ENCODE data around the gene HES1.

The HES1 gene

GRCh38 chr3:194137506-194138474 is 1.8 kb downstream of the HES1 start:
- peak overlapping the region; percentile 78 for H3K27ac ChIP-seq (ENCODE audit: low read depth, low read length)

GRCh38 chr3:194138732-194139070 is 2.8 kb downstream of the HES1 start:
- Histone ChIP-seq H3K4me3 (ENCODE audit: insufficient read depth, low read length, poor library complexity, severe bottlenecking) (no peak overlapping the region), H3K36me3 (ENCODE audit: low read length) (peaks cover 8% of the 10 kb centered on the region; the same call in 1 of the 2 replicates), H3K9me2 (replicated peaks; ENCODE audit: insufficient read depth, low read length) (no peaks in the 10 kb centered on the region), H3K79me2 (ENCODE audit: insufficient read depth, low read length) (0 out of 2 replicates have a peak, but pooled peaks cover 5% of the 10 kb centered on the region), H4K20me1 (ENCODE audit: low read depth, low read length) (no peaks in the 10 kb centered on the region), H3K27me3 (ENCODE audit: low read length) (no peaks in the 10 kb centered on the region), H3K9me3 (ENCODE audit: insufficient read depth, low read length) (no peaks in the 10 kb centered on the region), H3K27ac (ENCODE audit: low read depth, low read length) (peak overlapping the region; percentile 78), H3F3A (ENCODE audit: insufficient read depth) (peaks cover 50% of the 10 kb centered on the region), H3K9ac (ENCODE audit: low read length) (no peak overlapping the region), H3K4me2 (ENCODE audit: low read depth, low read length, poor library complexity, severe bottlenecking) (peak overlapping the region; percentile 90), H2AFZ (ENCODE audit: low read depth, low read length, severe bottlenecking) (no peak overlapping the region)
- TF ChIP-seq EZH2phosphoT487 (conservative IDR thresholded peaks at IDR 0.05; ENCODE audit: low read length): no peak
- TF ChIP-seq CTCF (IDR thresholded peaks at IDR 0.05; ENCODE audit: insufficient read depth, low read length, poor library complexity, severe bottlenecking): no peak

More at GRCh38 chr3:194137506-194138474, 1.8 kb downstream of the HES1 start:
- peaks cover 59% of the 10 kb centered on the region for H3F3A ChIP-seq (ENCODE audit: insufficient read depth)
- H3K9me2 ChIP-seq (replicated peaks; ENCODE audit: insufficient read depth, low read length): no peaks in the 10 kb centered on the region
- H3K79me2 ChIP-seq (ENCODE audit: insufficient read depth, low read length): 0 out of 2 replicates have a peak, but pooled peaks cover 5% of the 10 kb centered on the region
- no peaks in the 10 kb centered on the region for H3K27me3 ChIP-seq (ENCODE audit: low read length)
- H3K9ac ChIP-seq (ENCODE audit: low read length): peak overlapping the region; percentile 77
- H3K9me3 ChIP-seq (ENCODE audit: insufficient read depth, low read length): no peaks in the 10 kb centered on the region
- peak overlapping the region; percentile 54 for H2AFZ ChIP-seq (ENCODE audit: low read depth, low read length, severe bottlenecking)
- H4K20me1 ChIP-seq (ENCODE audit: low read depth, low read length): no peaks in the 10 kb centered on the region
- H3K4me2 ChIP-seq (ENCODE audit: low read depth, low read length, poor library complexity, severe bottlenecking): peak overlapping the region; percentile 90
- TF ChIP-seq CTCF (IDR thresholded peaks at IDR 0.05; ENCODE audit: insufficient read depth, low read length, poor library complexity, severe bottlenecking): peak; percentile 33
- no peak for TF ChIP-seq EZH2phosphoT487 (conservative IDR thresholded peaks at IDR 0.05; ENCODE audit: low read length)
- peaks cover 8% of the 10 kb centered on the region; the same call in 1 of the 2 replicates for H3K36me3 ChIP-seq (ENCODE audit: low read length)
- H3K4me3 ChIP-seq (ENCODE audit: insufficient read depth, low read length, poor library complexity, severe bottlenecking): peak overlapping the region; percentile 57

DNA sequence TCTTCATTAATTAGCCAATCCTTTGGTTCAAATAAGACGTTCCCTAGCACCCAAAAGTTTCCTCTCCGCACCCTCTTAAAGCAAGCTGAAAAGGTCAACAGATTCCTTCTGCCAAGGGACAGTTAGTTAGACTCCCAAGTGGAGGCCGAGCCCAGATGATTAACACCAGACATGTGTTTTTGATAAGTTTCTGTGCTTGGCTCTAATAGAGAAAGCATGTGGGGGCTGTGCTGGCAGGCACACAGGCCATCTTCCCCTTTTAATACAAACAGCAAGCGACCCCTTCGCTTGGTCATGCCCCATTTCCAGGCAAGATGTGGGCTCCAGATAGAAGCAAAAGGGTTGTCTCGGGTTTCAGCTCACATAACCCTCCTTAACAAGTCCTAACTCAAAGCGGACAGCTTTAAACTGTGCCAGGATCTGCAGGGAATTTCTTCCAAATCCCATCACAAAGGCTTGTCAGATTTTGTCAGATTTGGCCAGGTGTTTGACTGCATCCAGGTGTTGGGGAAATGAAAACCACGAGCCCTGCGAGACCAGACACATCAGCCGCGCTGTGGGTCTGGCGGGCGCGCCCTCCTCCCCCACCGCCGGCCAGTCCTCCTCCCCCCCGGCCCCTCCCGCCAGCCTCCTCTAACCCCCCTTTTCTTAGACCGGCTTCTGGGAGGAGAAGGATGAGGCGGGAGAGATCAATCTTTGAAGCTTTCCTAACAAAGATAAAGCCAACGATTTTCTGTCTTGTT is 3.3 kb downstream of the HES1 start:
- Histone ChIP-seq H3K27ac (ENCODE audit: low read depth, low read length) (peak overlapping the region; percentile 78), H3K27me3 (ENCODE audit: low read length) (no peaks in the 10 kb centered on the region), H3K9ac (ENCODE audit: low read length) (no peak overlapping the region), H3K9me3 (ENCODE audit: insufficient read depth, low read length) (no peaks in the 10 kb centered on the region), H3K9me2 (replicated peaks; ENCODE audit: insufficient read depth, low read length) (no peaks in the 10 kb centered on the region), H3K4me3 (ENCODE audit: insufficient read depth, low read length, poor library complexity, severe bottlenecking) (no peak overlapping the region), H3K79me2 (ENCODE audit: insufficient read depth, low read length) (0 out of 2 replicates have a peak, but pooled peaks cover 5% of the 10 kb centered on the region), H3K4me2 (ENCODE audit: low read depth, low read length, poor library complexity, severe bottlenecking) (peak overlapping the region; percentile 90), H2AFZ (ENCODE audit: low read depth, low read length, severe bottlenecking) (no peak overlapping the region), H3F3A (ENCODE audit: insufficient read depth) (peaks cover 48% of the 10 kb centered on the region), H4K20me1 (ENCODE audit: low read depth, low read length) (no peaks in the 10 kb centered on the region), H3K36me3 (ENCODE audit: low read length) (peaks cover 8% of the 10 kb centered on the region; the same call in 1 of the 2 replicates)
- TF ChIP-seq CTCF (IDR thresholded peaks at IDR 0.05; ENCODE audit: insufficient read depth, low read length, poor library complexity, severe bottlenecking) (no peak), EZH2phosphoT487 (conservative IDR thresholded peaks at IDR 0.05; ENCODE audit: low read length) (no peak)

All from SU-DHL-6 (cell line).